ENCODE results near the gene ULK1. TPM values are rescaled to one million over a fixed set of nuclear protein-coding genes. Genes with fewer than 3 reads are reported as not detected.
"Not testable (repeated sequence)": the region's sequence is repeated elsewhere in the genome, so short reads cannot be mapped to it uniquely, and the experiment has no call there.

Gene ULK1
- total RNA-seq, 1 donor from 2014 or later, result 3.2 TPM

DNA sequence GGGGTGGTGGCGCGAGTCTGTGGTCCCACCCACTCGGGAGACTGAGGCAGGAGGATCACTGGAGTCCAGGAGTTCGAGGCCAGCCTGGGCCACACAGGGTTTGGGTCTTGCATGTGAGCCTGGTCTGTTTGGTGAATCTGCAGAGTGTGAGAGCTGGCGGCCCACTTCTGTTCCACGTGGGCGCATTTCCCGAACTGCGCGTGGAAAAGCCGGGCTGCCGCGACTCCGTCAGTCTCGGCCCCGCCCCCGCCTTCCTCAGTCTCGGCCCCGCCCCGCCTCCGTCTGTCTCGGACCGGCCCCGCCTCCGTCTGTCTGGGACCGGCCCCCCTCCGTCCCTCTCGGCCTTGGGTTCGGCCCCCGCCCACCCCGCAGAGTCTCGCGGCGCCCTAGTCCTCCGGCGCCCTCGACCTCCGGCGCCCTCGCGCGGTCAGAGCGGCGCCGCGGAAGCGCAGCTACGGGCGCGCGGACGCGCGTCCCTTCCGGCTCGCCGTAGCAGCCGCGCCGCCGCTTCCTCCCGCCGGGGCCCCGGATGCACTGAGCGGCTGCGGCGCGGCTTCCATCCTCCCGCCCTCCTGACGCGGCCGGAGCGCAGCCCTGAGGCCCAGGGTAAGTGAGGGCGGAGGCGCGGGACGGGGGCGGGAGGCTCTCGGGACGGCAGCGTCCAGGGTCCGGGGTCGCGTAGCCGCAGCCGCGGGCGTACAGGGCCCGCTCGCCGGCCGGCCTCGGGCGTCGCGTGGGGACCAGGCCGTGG is 55.2 kb downstream of the ULK1 start, which contains the start of gene EP400:
Gene EP400, plus strand, starts transcription at position 512 of the 751 bp plus-strand sequence. CDS start 10,678 bp downstream, outside the sequence.
- H3K27me3 ChIP-seq (ENCODE audit: control insufficient read depth, insufficient read depth, low read length), result no peaks in the 10 kb centered on the region
- TF ChIP-seq, protein P1, sequence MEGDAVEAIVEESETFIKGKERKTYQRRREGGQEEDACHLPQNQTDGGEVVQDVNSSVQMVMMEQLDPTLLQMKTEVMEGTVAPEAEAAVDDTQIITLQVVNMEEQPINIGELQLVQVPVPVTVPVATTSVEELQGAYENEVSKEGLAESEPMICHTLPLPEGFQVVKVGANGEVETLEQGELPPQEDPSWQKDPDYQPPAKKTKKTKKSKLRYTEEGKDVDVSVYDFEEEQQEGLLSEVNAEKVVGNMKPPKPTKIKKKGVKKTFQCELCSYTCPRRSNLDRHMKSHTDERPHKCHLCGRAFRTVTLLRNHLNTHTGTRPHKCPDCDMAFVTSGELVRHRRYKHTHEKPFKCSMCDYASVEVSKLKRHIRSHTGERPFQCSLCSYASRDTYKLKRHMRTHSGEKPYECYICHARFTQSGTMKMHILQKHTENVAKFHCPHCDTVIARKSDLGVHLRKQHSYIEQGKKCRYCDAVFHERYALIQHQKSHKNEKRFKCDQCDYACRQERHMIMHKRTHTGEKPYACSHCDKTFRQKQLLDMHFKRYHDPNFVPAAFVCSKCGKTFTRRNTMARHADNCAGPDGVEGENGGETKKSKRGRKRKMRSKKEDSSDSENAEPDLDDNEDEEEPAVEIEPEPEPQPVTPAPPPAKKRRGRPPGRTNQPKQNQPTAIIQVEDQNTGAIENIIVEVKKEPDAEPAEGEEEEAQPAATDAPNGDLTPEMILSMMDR (IDR thresholded peaks at IDR 0.05; ENCODE audit: insufficient read depth, low read length, severe bottlenecking), result peak; percentile 45
- DNase-seq (ENCODE audit: low read depth) (peak; percentile 70), FAIRE-seq (no peak)
- H3K4me3 ChIP-seq (ENCODE audit: low read depth, low read length), result peak within 1 kb of the TSS; percentile 83
- H3K36me3 ChIP-seq (ENCODE audit: control insufficient read depth, insufficient read depth, low read length), result peaks cover 3% of the 10 kb centered on the region

DNA sequence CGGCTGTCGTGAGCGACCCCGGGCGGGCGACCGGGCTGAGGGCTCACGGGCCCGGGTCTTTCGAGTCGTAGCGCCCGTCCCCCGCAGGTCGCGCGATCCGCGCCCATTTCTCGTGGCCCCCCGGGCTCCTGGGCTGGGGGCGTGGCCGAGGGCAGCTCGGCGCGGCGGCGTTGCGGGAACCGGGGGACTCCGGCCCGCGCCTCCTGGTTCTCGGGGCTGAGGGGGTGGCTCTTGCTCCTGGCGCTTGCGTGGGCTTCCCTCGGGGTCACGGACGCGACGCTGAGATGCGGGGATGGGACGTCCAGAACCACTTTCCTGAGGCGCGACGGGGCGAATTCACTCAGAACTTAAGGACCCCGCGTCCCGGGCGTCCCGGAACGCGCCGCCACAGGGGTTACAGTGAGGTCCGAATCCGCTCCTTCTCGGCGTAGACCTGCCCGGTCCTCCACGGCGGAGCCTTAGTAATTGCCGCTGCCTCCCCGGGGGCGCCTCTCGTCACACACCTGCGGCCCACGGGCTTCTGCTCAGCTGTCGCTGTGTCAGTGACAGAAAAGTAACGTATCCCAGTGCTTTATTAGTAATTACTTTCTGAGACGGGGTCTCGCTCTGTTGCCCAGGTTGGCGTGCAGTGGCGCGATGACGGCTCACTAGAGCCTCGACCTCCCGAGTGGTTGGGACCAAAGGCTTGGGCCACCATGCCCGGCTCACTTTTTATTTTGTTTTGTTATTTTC is 55.9 kb downstream of the ULK1 start:
- TF ChIP-seq, protein P1 (IDR thresholded peaks at IDR 0.05; ENCODE audit: insufficient read depth, low read length, severe bottlenecking), result no peak
- FAIRE-seq (no peak), DNase-seq (ENCODE audit: low read depth) (no peak)
- Histone ChIP-seq H3K36me3 (ENCODE audit: control insufficient read depth, insufficient read depth, low read length) (no peaks in the 10 kb centered on the region), H3K27me3 (ENCODE audit: control insufficient read depth, insufficient read depth, low read length) (no peaks in the 10 kb centered on the region), H3K4me3 (ENCODE audit: low read depth, low read length) (peak overlapping the region; percentile 83)

DNA sequence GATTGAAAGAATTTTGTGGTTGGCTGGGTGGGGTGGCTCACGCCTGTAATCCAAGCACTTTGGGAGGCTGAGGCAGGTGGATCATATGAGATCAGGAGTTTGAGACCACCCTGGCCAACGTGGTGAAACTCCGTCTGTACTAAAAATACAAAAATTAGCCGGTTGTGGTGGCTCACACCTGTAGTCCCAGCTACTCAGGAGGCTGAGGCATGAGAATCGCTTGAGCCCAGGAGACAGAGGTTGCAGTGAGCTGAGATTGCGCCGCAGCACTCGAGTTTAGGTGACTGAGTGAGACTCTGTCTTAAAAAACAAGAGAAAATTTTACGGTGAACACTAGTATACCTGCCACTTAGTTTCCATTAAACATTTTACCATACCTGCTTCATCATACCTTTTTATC is 59.4 kb downstream of the ULK1 start:
- DNase-seq (ENCODE audit: low read depth); FAIRE-seq; H3K27me3 ChIP-seq (ENCODE audit: control insufficient read depth, insufficient read depth, low read length); H3K36me3 ChIP-seq (ENCODE audit: control insufficient read depth, insufficient read depth, low read length); H3K4me3 ChIP-seq (ENCODE audit: low read depth, low read length): not testable (repeated sequence)

DNA sequence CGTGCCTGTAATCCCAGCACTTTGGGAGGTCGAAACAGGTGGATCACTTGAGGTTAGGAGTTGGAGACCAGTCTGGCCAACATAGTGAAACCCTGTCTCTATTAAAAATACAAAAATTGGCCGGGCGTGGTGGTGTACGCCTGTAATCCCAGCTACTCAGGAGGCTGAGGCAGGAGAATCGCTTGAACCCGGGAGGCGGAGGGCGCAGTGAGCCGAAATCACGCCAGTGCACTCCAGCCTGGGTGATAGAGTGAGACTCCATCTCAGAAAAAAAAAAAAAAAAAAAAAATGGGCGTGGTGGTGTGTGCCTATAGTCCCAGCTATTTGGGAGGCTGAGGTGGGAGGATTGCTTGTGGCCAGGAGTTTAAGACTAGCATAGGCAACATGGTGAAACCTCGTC is 60.0 kb downstream of the ULK1 start:
- H3K27me3 ChIP-seq (ENCODE audit: control insufficient read depth, insufficient read depth, low read length); DNase-seq (ENCODE audit: low read depth); FAIRE-seq; H3K4me3 ChIP-seq (ENCODE audit: low read depth, low read length); H3K36me3 ChIP-seq (ENCODE audit: control insufficient read depth, insufficient read depth, low read length): not testable (repeated sequence)

DNA sequence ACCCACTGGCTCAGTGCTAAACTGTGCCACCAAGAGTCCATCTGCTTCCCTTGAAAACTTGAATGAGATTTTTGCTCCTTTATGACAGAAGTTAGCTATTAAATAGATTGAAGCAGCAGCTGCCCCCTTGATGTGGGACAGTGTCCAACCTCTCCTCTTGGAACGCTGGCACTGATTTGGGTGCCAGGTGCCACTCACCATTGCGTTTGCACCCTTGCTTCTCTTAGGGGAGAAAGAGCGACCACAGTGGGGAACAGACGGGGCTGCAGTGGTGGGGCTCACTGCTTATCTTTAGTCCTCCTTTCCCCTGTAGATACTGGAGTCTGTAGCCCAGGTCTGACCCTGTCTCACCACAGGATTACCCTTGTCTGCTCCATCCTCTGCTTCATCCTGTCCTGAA is 64.7 kb downstream of the ULK1 start:
- Histone ChIP-seq H3K4me3 (ENCODE audit: low read depth, low read length) (no peak overlapping the region), H3K36me3 (ENCODE audit: control insufficient read depth, insufficient read depth, low read length) (peaks cover 2% of the 10 kb centered on the region), H3K27me3 (ENCODE audit: control insufficient read depth, insufficient read depth, low read length) (no peaks in the 10 kb centered on the region)
- TF ChIP-seq, protein P1 (IDR thresholded peaks at IDR 0.05; ENCODE audit: insufficient read depth, low read length, severe bottlenecking), result no peak
- FAIRE-seq (no peak), DNase-seq (ENCODE audit: low read depth) (no peak)

DNA sequence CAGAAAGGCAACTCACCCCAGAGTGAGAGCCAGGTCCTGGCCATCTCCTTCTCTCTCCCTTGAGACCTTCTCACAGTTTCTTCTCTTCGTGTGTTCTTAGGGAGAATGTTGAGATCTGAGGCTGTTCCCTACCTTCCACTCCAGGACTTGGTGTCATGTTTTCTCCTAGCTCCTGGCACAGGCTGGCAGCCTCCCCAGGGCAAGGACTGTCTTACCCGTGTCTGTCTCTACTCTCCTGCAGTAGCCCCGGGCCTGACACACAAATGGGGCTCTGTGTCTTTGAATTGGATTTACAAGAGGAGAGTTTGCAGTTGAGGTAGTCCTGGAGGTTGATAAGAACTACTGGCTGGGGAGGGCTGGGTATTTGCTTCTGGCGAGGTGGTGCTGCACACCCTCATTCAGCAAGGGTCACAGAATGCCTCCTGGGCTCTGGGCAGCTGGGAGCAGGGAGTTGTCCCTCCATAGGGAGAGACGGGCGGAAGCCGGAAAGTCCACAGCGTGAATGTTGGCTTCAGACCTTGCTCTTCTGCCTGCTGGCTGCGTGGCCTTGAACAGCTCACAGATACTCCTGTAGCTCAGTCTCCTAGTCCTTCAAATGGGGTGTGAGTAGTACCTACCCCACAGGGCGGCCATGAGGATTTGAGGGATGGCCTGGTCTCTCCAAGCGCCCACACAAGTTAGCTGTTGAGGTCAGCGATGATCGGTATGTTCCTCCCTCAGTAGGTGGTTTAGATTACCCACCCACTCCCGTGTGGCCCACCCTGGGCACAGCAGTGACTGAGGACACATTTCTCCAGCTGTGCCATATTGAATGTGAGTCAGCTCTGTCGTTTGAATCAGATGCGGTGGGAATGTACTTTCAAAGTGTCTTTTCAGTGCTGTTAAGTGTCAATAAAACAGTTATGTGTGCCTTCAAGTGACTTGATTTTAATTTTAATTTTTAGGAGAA is 65.5 kb downstream of the ULK1 start:
- Histone ChIP-seq H3K4me3 (ENCODE audit: low read depth, low read length) (no peak overlapping the region), H3K36me3 (ENCODE audit: control insufficient read depth, insufficient read depth, low read length) (peaks cover 2% of the 10 kb centered on the region), H3K27me3 (ENCODE audit: control insufficient read depth, insufficient read depth, low read length) (no peaks in the 10 kb centered on the region)
- TF ChIP-seq, protein P1 (IDR thresholded peaks at IDR 0.05; ENCODE audit: insufficient read depth, low read length, severe bottlenecking), result no peak
- no peak for DNase-seq (ENCODE audit: low read depth)
- no peak for FAIRE-seq

DNA sequence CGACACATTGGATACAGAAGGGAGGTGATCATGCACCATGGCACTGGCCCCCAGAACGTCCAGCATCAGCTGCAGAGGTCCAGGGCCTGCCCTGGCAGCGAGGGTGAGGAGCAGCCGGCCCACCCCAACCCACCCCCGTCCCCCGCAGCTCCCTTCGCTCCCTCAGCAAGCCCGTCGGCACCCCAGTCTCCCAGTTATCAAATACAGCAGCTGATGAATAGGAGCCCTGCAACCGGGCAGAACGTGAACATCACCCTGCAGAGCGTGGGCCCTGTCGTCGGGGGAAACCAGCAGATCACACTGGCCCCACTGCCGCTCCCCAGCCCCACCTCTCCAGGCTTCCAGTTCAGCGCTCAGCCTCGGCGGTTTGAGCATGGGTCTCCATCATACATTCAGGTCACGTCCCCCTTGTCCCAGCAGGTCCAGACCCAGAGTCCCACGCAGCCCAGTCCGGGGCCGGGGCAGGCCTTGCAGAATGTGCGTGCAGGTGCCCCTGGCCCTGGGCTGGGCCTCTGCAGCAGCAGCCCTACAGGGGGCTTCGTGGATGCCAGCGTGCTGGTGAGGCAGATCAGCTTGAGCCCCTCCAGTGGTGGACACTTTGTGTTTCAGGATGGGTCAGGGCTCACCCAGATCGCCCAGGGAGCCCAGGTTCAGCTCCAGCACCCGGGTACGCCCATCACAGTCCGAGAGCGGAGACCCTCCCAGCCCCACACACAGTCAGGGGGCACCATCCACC is 66.3 kb downstream of the ULK1 start:
- DNase-seq (ENCODE audit: low read depth); H3K36me3 ChIP-seq (ENCODE audit: control insufficient read depth, insufficient read depth, low read length); H3K27me3 ChIP-seq (ENCODE audit: control insufficient read depth, insufficient read depth, low read length); H3K4me3 ChIP-seq (ENCODE audit: low read depth, low read length); FAIRE-seq: not testable (repeated sequence)

DNA sequence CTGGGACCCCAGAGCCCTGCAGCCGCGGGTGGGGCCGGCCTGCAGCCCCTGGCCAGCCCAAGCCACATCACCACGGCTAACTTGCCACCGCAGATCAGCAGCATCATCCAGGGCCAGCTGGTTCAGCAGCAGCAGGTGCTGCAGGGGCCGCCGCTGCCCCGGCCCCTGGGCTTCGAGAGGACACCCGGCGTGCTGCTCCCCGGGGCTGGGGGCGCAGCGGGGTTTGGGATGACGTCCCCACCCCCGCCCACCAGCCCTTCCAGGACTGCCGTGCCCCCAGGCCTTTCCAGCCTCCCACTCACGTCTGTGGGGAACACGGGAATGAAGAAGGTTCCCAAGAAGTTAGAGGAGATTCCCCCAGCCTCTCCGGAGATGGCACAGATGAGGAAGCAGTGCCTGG is 66.9 kb downstream of the ULK1 start:
- H3K36me3 ChIP-seq (ENCODE audit: control insufficient read depth, insufficient read depth, low read length); FAIRE-seq; DNase-seq (ENCODE audit: low read depth); H3K27me3 ChIP-seq (ENCODE audit: control insufficient read depth, insufficient read depth, low read length); H3K4me3 ChIP-seq (ENCODE audit: low read depth, low read length): not testable (repeated sequence)
